HFFc6 (cell line): Measurements from ENCODE around the gene NTM. TPM values are rescaled to one million over a fixed set of nuclear protein-coding genes. Genes with fewer than 3 reads are reported as not detected.

Experiments used
- DNase-seq: peaks from one replicate; pipeline ENCODE4 v3.0.0-alpha.2; 2018
- H3K27ac Mint-ChIP-seq: 2 replicates; pipeline ENCODE4 v1.8.0; 2020; ENCODE audit warnings: mild to moderate bottlenecking, mixed read lengths
- H3K27me3 Mint-ChIP-seq: 2 replicates; pipeline ENCODE4 v1.8.0; 2021; ENCODE audit warnings: mild to moderate bottlenecking, moderate library complexity, mixed read lengths; ENCODE audit not compliant: insufficient read depth
- H3K36me3 Mint-ChIP-seq: 2 replicates; pipeline ENCODE4 v1.8.0; 2021; ENCODE audit warnings: low read depth, mixed read lengths
- H3K4me1 Mint-ChIP-seq: 2 replicates; pipeline ENCODE4 v1.8.0; 2020; ENCODE audit warnings: low read depth, mixed read lengths
- H3K4me3 Mint-ChIP-seq: 2 replicates; pipeline ENCODE4 v1.8.0; 2020; ENCODE audit warnings: mild to moderate bottlenecking, moderate library complexity, mixed read lengths
- H3K9me3 Mint-ChIP-seq: 2 replicates; pipeline ENCODE4 v1.8.0; 2020; ENCODE audit warnings: mild to moderate bottlenecking, mixed read lengths
- total RNA-seq, 6 experiments: library from RNA; stranded (reverse); fragmentation: NEBNext Ultra II Directional; extraction: Animal tissue kit (Norgen Biotek cat#: 25700); gene quantifications; 2 replicates in 1 of 6; 3 replicates in 5 of 6; pipeline ENCODE4 v1.2.3, GENCODE V29; 2021
- TF ChIP-seq, protein P1 (sequence below): fragments of 200-600 bp; sonication (generic); IDR thresholded peaks from 2 replicates; pipeline ENCODE4 v1.5.0; 2021; ENCODE audit warnings: antibody characterized with exemption, mild to moderate bottlenecking

Gene NTM
- total RNA-seq, 6 experiments from 2014 or later = 18.3 to 23.6 (median 21.7) TPM

DNA sequence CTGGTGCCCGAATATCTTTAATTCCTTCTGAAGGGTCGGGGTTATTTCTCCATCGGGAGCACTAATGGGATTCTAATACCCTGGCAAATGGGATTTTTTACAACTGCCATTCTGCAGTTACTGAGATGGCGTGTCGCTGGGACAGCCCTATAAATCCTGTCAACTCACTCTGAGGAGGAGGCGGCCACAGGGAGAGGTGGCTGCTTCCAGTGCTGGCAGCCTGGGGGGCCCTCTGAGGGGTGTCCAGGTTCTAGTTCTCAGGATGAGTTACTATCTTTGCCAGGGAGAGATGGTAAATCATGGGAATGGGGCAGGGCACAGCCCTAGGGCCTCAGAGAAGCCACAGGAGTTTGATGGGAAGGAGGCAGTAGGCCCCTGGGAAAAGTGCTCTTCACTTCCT, 135.9 kb downstream of the NTM start:
- Mint-ChIP-seq H3K4me1 (peaks cover 6% of the 10 kb centered on the region; the same call in 1 of the 2 replicates), H3K27ac (no peak overlapping the region), H3K9me3 (no peaks in the 10 kb centered on the region; the same call in 1 of the 2 replicates), H3K36me3 (no peaks in the 10 kb centered on the region), H3K4me3 (no peak overlapping the region), H3K27me3 (peaks cover 37% of the 10 kb centered on the region)
- TF ChIP-seq, protein P1, sequence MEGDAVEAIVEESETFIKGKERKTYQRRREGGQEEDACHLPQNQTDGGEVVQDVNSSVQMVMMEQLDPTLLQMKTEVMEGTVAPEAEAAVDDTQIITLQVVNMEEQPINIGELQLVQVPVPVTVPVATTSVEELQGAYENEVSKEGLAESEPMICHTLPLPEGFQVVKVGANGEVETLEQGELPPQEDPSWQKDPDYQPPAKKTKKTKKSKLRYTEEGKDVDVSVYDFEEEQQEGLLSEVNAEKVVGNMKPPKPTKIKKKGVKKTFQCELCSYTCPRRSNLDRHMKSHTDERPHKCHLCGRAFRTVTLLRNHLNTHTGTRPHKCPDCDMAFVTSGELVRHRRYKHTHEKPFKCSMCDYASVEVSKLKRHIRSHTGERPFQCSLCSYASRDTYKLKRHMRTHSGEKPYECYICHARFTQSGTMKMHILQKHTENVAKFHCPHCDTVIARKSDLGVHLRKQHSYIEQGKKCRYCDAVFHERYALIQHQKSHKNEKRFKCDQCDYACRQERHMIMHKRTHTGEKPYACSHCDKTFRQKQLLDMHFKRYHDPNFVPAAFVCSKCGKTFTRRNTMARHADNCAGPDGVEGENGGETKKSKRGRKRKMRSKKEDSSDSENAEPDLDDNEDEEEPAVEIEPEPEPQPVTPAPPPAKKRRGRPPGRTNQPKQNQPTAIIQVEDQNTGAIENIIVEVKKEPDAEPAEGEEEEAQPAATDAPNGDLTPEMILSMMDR = no peak
- DNase-seq = no peak

- Mint-ChIP-seq H3K4me1 (no peaks in the 10 kb centered on the region), H3K27ac (no peak overlapping the region), H3K4me3 (no peak overlapping the region), H3K9me3 (no peaks in the 10 kb centered on the region), H3K36me3 (no peaks in the 10 kb centered on the region), H3K27me3 (peaks cover 27% of the 10 kb centered on the region)
- TF ChIP-seq, protein P1 = no peak
- DNase-seq = no peak
Observed at GRCh38 chr11:131510662-131511061, 140.2 kb downstream of the NTM start.

DNA sequence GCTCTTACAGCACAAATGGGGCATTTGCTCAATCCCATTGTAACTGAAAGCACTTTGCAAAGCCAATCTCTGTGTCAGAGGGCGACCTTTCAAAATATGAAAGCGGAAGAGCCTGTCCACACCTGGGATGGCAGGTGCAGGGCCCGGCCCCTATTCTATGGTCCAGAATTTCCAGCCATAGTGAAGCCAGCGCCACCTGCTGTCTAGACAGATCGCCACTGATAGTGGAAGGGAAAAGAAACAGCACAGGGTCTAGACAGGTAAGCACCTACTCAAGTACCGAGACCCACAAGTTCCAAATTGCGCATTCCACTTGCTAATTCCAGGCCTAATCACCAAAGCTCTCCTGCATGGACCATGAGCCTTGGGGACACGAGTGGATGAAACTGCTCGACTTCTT, 141.4 kb downstream of the NTM start:
- H3K27me3 Mint-ChIP-seq = peaks cover 23% of the 10 kb centered on the region
- no peak for DNase-seq
- H3K9me3 Mint-ChIP-seq = no peaks in the 10 kb centered on the region
- no peaks in the 10 kb centered on the region for H3K4me1 Mint-ChIP-seq
- H3K27ac Mint-ChIP-seq = no peak overlapping the region
- TF ChIP-seq, protein P1 = peak; percentile 72
- H3K4me3 Mint-ChIP-seq = no peak overlapping the region
- H3K36me3 Mint-ChIP-seq = no peaks in the 10 kb centered on the region

DNA sequence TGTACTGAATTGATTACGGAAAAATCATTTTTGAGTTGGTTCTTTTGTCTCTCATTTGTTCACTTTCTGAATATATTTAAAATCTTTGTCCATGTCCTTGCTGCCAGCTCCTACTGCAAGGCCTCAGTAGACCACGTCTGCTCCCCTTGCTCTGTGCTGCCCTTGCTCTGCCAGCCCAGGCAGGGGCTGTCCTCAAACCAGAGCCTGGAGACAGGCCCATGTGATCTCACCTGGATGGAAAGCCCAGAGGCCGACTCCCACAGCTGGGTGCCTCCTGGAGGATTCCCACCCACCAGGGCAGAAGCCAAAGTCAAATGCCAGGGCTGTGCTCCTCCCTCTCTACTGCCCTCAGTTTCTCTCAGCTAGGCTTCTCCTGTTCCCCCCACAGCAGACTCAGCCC, 141.8 kb downstream of the NTM start:
- TF ChIP-seq, protein P1 = no peak
- no peak overlapping the region for H3K27ac Mint-ChIP-seq
- peaks cover 24% of the 10 kb centered on the region for H3K27me3 Mint-ChIP-seq
- DNase-seq = no peak
- no peak overlapping the region for H3K4me3 Mint-ChIP-seq
- H3K36me3 Mint-ChIP-seq = no peaks in the 10 kb centered on the region
- no peaks in the 10 kb centered on the region for H3K4me1 Mint-ChIP-seq
- no peaks in the 10 kb centered on the region for H3K9me3 Mint-ChIP-seq

DNA sequence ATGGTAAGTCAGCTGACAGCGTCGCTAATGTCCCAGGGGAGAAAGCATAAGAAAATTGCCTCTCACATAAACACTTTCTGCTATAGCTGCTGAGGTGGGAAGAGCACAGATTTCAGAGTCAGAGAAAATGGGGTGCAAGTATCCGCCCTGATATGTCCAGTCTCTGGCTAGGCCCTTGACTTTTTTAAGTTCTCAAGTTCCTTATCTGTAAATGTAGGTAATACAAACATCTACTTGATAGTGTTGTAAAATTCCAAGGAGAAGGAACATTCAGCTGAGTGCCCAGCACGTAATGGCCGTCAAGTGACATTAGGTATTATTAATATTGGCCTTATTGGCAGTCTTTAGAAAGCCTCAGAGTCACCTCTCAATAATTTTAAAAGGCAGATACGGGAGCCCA, 143.6 kb downstream of the NTM start:
- Mint-ChIP-seq H3K27ac (no peak overlapping the region), H3K36me3 (no peaks in the 10 kb centered on the region), H3K4me1 (no peaks in the 10 kb centered on the region), H3K27me3 (peaks cover 26% of the 10 kb centered on the region), H3K4me3 (no peak overlapping the region), H3K9me3 (no peaks in the 10 kb centered on the region)
- TF ChIP-seq, protein P1 = no peak
- no peak for DNase-seq

DNA sequence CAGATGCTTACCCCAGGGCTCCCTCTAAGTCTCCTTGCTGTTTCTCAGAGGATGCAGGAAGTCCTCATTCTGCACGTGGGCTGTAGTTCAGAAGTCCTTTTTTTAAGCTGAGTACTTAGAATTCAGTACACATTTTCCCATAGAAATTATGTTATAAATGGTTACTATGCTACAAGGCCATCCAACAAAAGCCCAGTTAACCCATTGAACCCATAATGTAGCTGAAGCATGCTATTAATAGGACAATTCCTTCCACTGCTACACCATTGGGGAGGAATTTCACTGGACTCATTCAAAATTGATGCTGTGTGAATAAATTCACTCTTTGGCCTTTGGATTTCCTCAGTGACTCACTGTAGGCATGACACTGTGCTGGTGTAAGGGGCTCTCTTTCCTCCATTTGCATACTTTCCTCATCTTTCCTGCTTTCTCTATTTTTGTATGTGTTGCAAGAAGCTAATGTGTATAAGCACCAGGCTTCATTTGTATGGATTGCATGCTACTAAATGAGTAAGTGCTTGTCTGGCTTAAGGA, 148.0 kb downstream of the NTM start:
- DNase-seq = no peak
- Mint-ChIP-seq H3K27ac (no peak overlapping the region), H3K27me3 (peaks cover 7% of the 10 kb centered on the region), H3K4me1 (no peaks in the 10 kb centered on the region), H3K4me3 (no peak overlapping the region), H3K36me3 (no peaks in the 10 kb centered on the region), H3K9me3 (no peaks in the 10 kb centered on the region)
- TF ChIP-seq, protein P1 = no peak
